ENCODE measurements around the gene RAB3IP. TPM values are rescaled to one million over a fixed set of nuclear protein-coding genes. Genes with fewer than 3 reads are reported as not detected.
"Not testable (repeated sequence)": the region's sequence is repeated elsewhere in the genome, so short reads cannot be mapped to it uniquely, and the experiment has no call there.

Gene RAB3IP
- total and polyA plus RNA-seq, 3 experiments from 2014 or later = 33.8 to 39.7 (median 34.0) TPM

DNA sequence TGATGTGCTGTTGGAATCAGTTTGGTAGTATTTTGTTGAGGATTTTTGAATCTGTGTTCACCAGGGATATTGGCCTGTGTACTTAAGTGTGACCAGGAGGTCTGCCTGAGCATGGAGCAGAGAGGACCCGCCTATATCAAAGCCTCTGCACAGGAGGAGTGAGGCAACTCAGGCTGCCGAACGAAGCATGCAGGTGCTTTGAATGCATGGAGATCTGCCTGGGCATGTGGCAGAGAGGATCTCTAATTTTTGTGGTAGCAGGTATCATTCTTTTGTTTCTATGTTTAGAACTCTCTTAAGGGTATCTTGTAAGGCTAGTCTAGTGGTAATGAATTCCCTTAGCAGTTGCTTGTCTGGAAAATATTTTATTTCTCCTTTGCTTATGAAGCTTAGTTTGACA is 26.9 kb downstream of the RAB3IP start:
- Histone ChIP-seq H3K4me3 (ENCODE audit: low read length) (no peak overlapping the region), H3K27ac (ENCODE audit: low read depth, low read length) (no peak overlapping the region), H3K9me3 (ENCODE audit: low read length) (peaks cover 16% of the 10 kb centered on the region), H3K4me1 (ENCODE audit: insufficient read depth, low read length) (no peaks in the 10 kb centered on the region), H3K27me3 (ENCODE audit: insufficient read depth, low read length, poor library complexity, severe bottlenecking) (no peaks in the 10 kb centered on the region), H3K36me3 (ENCODE audit: insufficient read depth, low read length) (peaks cover 8% of the 10 kb centered on the region)
- Mint-ChIP-seq H3K27ac (no peak overlapping the region), H3K4me1 (peaks cover 0 to 12% (median 0%) of the 10 kb centered on the region in 3 donors), H3K9me3 (peaks cover 34 to 66% (median 51%) of the 10 kb centered on the region in 5 donors), H3K27me3 (no peaks in the 10 kb centered on the region), H3K36me3 (peaks cover 61 to 90% (median 82%) of the 10 kb centered on the region in 3 donors), H3K4me3 (no peak overlapping the region)
- ChIA-PET POLR2A (no interaction called here), CTCF (no interaction called here)
- no peak for DNase-seq

DNA sequence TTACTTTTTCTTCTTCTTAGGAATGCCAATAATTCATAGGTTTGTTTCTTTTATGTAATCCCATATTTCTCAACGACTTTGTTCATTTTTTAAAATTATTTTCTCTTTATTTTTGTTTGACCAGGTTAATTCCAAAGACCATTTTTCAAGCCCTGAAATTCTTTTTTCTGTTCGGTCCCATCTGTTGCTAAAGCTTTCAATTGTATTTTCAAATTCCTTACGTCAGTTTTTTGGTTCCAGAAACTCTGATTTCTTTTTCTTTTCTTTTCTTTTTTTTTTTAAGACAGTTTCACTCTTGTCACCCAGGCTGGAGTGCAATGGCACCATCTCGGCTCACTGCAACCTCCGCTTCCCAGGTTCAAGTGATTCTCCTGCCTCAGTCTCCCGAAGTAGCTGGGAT is 27.6 kb downstream of the RAB3IP start:
- Histone ChIP-seq H3K27me3 (ENCODE audit: insufficient read depth, low read length, poor library complexity, severe bottlenecking) (no peaks in the 10 kb centered on the region), H3K4me3 (ENCODE audit: low read length) (no peak overlapping the region), H3K4me1 (ENCODE audit: insufficient read depth, low read length) (no peaks in the 10 kb centered on the region), H3K36me3 (ENCODE audit: insufficient read depth, low read length) (peaks cover 8% of the 10 kb centered on the region), H3K27ac (ENCODE audit: low read depth, low read length) (no peak overlapping the region), H3K9me3 (ENCODE audit: low read length) (peaks cover 16% of the 10 kb centered on the region)
- peaks cover 0 to 5% (median 0%) of the 10 kb centered on the region in 3 donors for H3K4me1 Mint-ChIP-seq
- no peaks in the 10 kb centered on the region for H3K27me3 Mint-ChIP-seq
- H3K4me3 Mint-ChIP-seq = no peak overlapping the region
- H3K36me3 Mint-ChIP-seq = peaks cover 57 to 89% (median 79%) of the 10 kb centered on the region in 3 donors
- H3K9me3 Mint-ChIP-seq = peaks cover 33 to 67% (median 55%) of the 10 kb centered on the region in 5 donors
- no peak for DNase-seq
- no peak overlapping the region for H3K27ac Mint-ChIP-seq
- ChIA-PET POLR2A (no interaction called here), CTCF (no interaction called here)

DNA sequence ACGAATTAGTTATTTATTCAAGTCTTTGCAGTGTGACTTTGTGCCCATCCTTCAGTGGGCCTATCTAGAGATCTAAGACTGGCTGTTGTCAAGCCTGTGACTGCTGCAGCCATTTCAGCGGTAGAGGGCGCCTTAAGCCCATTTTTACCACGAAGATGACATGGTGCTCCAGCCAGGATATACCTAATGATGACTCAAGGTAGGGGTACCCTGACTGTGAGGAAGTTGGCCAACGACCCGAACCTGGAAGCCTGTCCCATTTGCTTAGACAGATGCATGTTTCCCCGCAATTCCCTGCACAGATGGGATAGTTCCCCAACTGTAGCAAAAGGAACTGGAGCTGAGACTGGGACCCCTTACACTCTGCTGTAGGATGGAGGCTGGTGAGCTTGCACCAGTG is 41.3 kb downstream of the RAB3IP start:
- H3K4me1 Mint-ChIP-seq = peaks cover 7 to 23% (median 21%) of the 10 kb centered on the region in 3 donors
- ChIA-PET POLR2A (no interaction called here), CTCF (no interaction called here)
- no peaks in the 10 kb centered on the region for H3K36me3 ChIP-seq (ENCODE audit: insufficient read depth, low read length)
- H3K4me1 ChIP-seq (ENCODE audit: insufficient read depth, low read length) = no peaks in the 10 kb centered on the region
- H3K27me3 ChIP-seq (ENCODE audit: insufficient read depth, low read length, poor library complexity, severe bottlenecking) = no peaks in the 10 kb centered on the region
- peaks cover 23 to 50% (median 41%) of the 10 kb centered on the region in 3 donors for H3K36me3 Mint-ChIP-seq
- peaks cover 0 to 2% of the 10 kb centered on the region in 2 donors for H3K27me3 Mint-ChIP-seq
- H3K9me3 ChIP-seq (ENCODE audit: low read length) = no peaks in the 10 kb centered on the region
- no peak overlapping the region for H3K4me3 Mint-ChIP-seq
- DNase-seq = no peak
- no peak overlapping the region for H3K27ac Mint-ChIP-seq
- no peak overlapping the region for H3K27ac ChIP-seq (ENCODE audit: low read depth, low read length)
- H3K4me3 ChIP-seq (ENCODE audit: low read length) = no peak overlapping the region
- peaks cover 0 to 24% (median 12%) of the 10 kb centered on the region in 5 donors for H3K9me3 Mint-ChIP-seq

DNA sequence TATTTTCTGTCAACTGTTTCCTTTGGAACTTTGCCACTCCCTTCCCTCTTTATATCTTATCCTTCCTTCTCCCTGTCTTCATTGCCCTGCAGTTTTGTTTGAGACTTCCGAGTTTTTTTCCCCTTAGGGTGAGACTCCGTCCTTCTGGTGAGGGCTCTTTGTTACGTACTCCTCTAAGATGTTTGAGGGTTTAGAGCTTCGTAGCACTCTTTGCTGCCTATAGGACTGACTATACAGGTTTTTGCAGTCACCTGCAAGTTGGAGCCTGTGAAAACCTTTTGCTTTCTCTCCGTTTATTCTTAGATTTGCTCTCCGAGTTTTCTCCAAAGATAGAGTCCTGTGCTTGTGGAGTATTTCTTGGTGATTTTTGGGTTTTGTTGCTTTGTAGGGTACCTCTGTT is 44.7 kb downstream of the RAB3IP start:
- Histone ChIP-seq H3K27ac (ENCODE audit: low read depth, low read length) (no peak overlapping the region), H3K27me3 (ENCODE audit: insufficient read depth, low read length, poor library complexity, severe bottlenecking) (no peaks in the 10 kb centered on the region), H3K4me1 (ENCODE audit: insufficient read depth, low read length) (no peaks in the 10 kb centered on the region), H3K36me3 (ENCODE audit: insufficient read depth, low read length) (peaks cover 7% of the 10 kb centered on the region), H3K4me3 (ENCODE audit: low read length) (no peak overlapping the region), H3K9me3 (ENCODE audit: low read length) (no peaks in the 10 kb centered on the region)
- POLR2A ChIA-PET = no interaction called here
- no peak for DNase-seq
- CTCF ChIA-PET = no interaction called here
- Mint-ChIP-seq H3K4me1 (peaks cover 7 to 23% (median 21%) of the 10 kb centered on the region in 3 donors), H3K27ac (no peak overlapping the region), H3K9me3 (peaks cover 0 to 25% (median 12%) of the 10 kb centered on the region in 5 donors), H3K27me3 (peaks cover 0 to 2% of the 10 kb centered on the region in 2 donors), H3K4me3 (no peak overlapping the region), H3K36me3 (peaks cover 40 to 81% (median 66%) of the 10 kb centered on the region in 3 donors)

DNA sequence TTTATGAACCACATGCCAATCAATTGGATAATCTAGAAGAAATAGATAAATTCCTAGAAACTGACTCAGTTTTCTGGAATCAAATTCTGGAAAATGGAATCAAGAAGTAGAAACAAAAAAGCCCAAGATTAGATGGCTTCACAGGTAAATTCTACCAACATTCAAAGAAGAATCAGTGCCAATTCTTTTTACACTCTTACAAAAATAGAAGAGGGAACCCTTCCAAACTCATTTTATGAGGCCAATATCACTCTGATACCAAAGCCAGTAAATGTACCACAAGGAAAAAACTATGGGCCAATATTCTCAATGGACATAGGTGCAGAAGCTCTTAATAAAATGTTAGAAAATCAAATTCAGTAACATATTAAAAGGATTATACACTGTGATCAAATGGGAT is 50.7 kb downstream of the RAB3IP start:
- Mint-ChIP-seq H3K27me3 (no peaks in the 10 kb centered on the region), H3K27ac (no peak overlapping the region), H3K4me3 (no peak overlapping the region), H3K36me3 (peaks cover 48 to 90% (median 67%) of the 10 kb centered on the region in 3 donors), H3K9me3 (peaks cover 15 to 41% (median 29%) of the 10 kb centered on the region in 5 donors), H3K4me1 (no peaks in the 10 kb centered on the region)
- Histone ChIP-seq H3K36me3 (ENCODE audit: insufficient read depth, low read length) (peaks cover 7% of the 10 kb centered on the region), H3K4me1 (ENCODE audit: insufficient read depth, low read length) (no peaks in the 10 kb centered on the region), H3K27me3 (ENCODE audit: insufficient read depth, low read length, poor library complexity, severe bottlenecking) (no peaks in the 10 kb centered on the region), H3K27ac (ENCODE audit: low read depth, low read length) (no peak overlapping the region), H3K4me3 (ENCODE audit: low read length) (no peak overlapping the region), H3K9me3 (ENCODE audit: low read length) (peaks cover 8% of the 10 kb centered on the region)
- no peak for DNase-seq
- CTCF ChIA-PET = no interaction called here
- POLR2A ChIA-PET = no interaction called here

DNA sequence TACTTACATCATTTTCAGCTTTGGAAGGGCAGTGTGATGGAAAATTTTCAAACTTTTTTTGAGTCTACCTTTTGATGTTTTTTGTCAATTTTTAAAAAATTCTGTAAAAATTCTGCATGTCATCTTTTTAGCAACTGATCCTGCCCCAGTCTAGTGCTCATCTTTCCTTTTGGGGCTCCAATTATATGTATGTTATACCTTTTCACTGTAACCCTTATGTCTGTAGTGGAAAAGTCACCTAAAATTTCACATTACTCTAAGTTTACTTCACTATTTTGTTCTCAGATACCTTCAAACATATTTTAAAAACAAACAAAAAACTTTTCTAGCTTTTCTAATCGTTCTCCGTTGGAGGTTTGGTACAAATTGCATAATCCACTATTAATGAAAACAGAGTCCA is 53.9 kb downstream of the RAB3IP start:
- no peak overlapping the region for H3K27ac ChIP-seq (ENCODE audit: low read depth, low read length)
- no peaks in the 10 kb centered on the region for H3K27me3 ChIP-seq (ENCODE audit: insufficient read depth, low read length, poor library complexity, severe bottlenecking)
- ChIA-PET POLR2A (no interaction called here), CTCF (no interaction called here)
- Mint-ChIP-seq H3K27ac (no peak overlapping the region), H3K27me3 (no peaks in the 10 kb centered on the region), H3K9me3 (peaks cover 15 to 43% (median 41%) of the 10 kb centered on the region in 5 donors), H3K4me1 (no peaks in the 10 kb centered on the region), H3K4me3 (no peak overlapping the region), H3K36me3 (peaks cover 51 to 90% (median 65%) of the 10 kb centered on the region in 3 donors)
- peaks cover 7% of the 10 kb centered on the region for H3K36me3 ChIP-seq (ENCODE audit: insufficient read depth, low read length)
- H3K4me3 ChIP-seq (ENCODE audit: low read length) = no peak overlapping the region
- DNase-seq = no peak
- H3K9me3 ChIP-seq (ENCODE audit: low read length) = peaks cover 8% of the 10 kb centered on the region
- no peaks in the 10 kb centered on the region for H3K4me1 ChIP-seq (ENCODE audit: insufficient read depth, low read length)

DNA sequence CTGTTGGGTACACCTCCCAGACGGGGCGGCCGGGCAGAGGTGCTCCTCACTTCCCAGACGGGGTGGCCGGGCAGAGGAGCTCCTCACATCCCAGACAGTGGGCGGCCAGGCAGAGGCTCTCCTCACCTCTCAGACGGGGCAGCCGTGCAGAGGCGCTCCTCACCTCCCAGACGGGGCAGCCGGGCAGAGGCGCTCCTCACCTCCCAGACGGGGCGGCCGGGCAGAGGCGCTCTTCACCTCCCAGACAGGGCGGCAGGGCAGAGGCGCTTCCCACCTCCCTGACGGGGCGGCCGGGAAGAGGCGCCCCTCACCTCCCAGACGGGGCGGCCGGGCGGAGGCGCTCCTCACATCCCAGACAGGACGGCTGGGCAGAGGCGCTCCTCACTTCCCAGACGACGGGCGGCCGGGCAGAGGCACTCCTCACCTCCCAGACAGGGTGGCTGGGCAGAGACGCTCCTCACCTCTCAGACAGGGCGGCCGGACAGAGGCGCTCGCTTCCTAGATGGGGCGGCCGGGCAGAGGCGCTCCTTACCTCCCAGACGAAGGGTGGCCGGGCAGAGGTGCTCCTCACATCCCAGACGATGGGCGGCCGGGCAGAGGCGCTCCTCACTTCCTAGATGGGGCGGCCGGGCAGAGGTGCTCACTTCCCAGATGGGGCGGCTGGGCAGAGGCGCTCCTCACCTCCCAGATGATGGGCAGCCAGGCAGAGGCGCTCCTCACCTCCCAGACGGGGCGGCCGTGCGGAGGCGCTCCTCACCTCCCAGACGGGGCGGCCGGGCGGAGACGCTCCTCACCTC is 68.6 kb downstream of the RAB3IP start:
- H3K27me3 Mint-ChIP-seq; H3K4me3 ChIP-seq (ENCODE audit: low read length); H3K27me3 ChIP-seq (ENCODE audit: insufficient read depth, low read length, poor library complexity, severe bottlenecking); DNase-seq; H3K27ac ChIP-seq (ENCODE audit: low read depth, low read length); POLR2A ChIA-PET; H3K4me1 ChIP-seq (ENCODE audit: insufficient read depth, low read length); H3K27ac Mint-ChIP-seq; H3K9me3 ChIP-seq (ENCODE audit: low read length); H3K4me1 Mint-ChIP-seq; CTCF ChIA-PET; H3K36me3 ChIP-seq (ENCODE audit: insufficient read depth, low read length); H3K4me3 Mint-ChIP-seq: not testable (repeated sequence)
- Mint-ChIP-seq H3K9me3 (peaks cover 7 to 38% (median 26%) of the 10 kb centered on the region in 5 donors), H3K36me3 (peaks cover 26 to 68% (median 62%) of the 10 kb centered on the region in 3 donors)

DNA sequence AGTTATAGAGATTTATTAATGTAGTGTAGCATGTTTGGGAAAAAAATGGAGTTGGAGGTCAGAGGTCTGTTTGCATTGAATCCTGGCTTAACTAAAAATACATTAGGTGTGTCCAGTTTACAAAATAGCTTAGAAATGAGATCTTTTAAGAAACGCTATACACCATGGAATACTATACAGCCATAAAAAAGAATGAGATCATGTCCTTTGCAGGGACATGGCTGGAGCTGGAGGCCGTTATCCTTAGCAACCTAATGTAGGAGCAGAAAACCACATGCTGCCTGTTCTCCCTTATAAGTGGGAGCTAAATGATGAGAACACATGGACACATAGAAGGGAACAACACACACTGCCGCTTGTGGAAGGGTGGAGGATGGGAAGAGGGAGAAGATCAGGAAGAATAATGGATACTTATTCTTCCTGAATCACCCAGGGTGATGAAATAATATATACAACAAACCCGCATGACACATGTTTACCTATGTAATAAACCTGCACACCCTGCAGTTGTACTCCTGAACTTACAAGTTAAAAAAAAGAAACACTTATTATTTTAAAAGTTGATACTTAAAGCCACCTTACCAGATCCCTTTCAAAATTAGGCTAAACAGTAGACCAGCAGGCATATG is 72.3 kb downstream of the RAB3IP start:
- ChIA-PET CTCF (interaction anchor here (0.6 kb wide), 1 partner anchor 737 kb away, joined by 3 read pairs; no protein-coding TSS in a partner anchor), POLR2A (no interaction called here)
- Mint-ChIP-seq H3K27ac (no peak overlapping the region), H3K27me3 (no peaks in the 10 kb centered on the region), H3K4me3 (no peak overlapping the region), H3K4me1 (no peaks in the 10 kb centered on the region), H3K9me3 (peaks cover 7 to 30% (median 21%) of the 10 kb centered on the region in 5 donors), H3K36me3 (peaks cover 35 to 69% (median 62%) of the 10 kb centered on the region in 3 donors)
- H3K4me1 ChIP-seq (ENCODE audit: insufficient read depth, low read length) = no peaks in the 10 kb centered on the region
- no peaks in the 10 kb centered on the region for H3K27me3 ChIP-seq (ENCODE audit: insufficient read depth, low read length, poor library complexity, severe bottlenecking)
- H3K9me3 ChIP-seq (ENCODE audit: low read length) = no peaks in the 10 kb centered on the region
- no peak overlapping the region for H3K27ac ChIP-seq (ENCODE audit: low read depth, low read length)
- DNase-seq = no peak
- H3K4me3 ChIP-seq (ENCODE audit: low read length) = no peak overlapping the region
- no peaks in the 10 kb centered on the region for H3K36me3 ChIP-seq (ENCODE audit: insufficient read depth, low read length)

Measured in CD8-positive, alpha-beta memory T cell (primary cell).